ENCODE results near the gene RRP1.

GRCh38 chr21:43755820-43756594 is 33.4 kb upstream of the RRP1 start:
- no peak for TF ChIP-seq POLR2A (IDR thresholded peaks at IDR 0.05)
- TF ChIP-seq POLR2AphosphoS5 (IDR thresholded peaks at IDR 0.05; ENCODE audit: insufficient read depth in 1 of 2, low read depth in 1 of 2), result no peak
- TF ChIP-seq, protein P1, sequence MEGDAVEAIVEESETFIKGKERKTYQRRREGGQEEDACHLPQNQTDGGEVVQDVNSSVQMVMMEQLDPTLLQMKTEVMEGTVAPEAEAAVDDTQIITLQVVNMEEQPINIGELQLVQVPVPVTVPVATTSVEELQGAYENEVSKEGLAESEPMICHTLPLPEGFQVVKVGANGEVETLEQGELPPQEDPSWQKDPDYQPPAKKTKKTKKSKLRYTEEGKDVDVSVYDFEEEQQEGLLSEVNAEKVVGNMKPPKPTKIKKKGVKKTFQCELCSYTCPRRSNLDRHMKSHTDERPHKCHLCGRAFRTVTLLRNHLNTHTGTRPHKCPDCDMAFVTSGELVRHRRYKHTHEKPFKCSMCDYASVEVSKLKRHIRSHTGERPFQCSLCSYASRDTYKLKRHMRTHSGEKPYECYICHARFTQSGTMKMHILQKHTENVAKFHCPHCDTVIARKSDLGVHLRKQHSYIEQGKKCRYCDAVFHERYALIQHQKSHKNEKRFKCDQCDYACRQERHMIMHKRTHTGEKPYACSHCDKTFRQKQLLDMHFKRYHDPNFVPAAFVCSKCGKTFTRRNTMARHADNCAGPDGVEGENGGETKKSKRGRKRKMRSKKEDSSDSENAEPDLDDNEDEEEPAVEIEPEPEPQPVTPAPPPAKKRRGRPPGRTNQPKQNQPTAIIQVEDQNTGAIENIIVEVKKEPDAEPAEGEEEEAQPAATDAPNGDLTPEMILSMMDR (IDR thresholded peaks at IDR 0.05), result no peak

Data from vagina (tissue), 2 donors.